Measurements from ENCODE around the gene ELOVL5.

Gene ELOVL5

DNA sequence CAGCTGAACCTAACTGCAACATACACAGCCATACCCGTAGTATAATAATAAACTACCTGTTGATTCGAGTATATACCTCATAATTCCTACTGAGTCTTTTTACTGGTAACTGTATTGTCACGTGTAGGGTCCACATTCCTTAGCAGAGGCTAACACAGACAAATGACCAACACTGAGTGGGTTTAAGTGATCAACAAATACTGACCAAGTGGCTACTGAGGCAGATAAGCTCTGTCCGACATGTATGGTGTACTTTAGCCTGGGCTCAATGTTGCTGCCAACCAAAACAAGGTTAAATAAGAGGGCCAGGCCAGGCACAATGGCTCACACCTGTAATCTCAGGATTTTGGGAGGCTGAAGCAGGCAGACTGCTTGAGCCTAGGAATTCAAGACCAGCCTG lies 12.7 kb downstream of the ELOVL5 start:
- no peak for DNase-seq (ENCODE audit: low read depth)
- no peak overlapping the region for H3K4me3 ChIP-seq (ENCODE audit: low read depth, low read length)
- TF ChIP-seq POLR2A (IDR thresholded peaks at IDR 0.05; ENCODE audit: extremely low read depth, insufficient read length) (no peak), MYC (IDR thresholded peaks at IDR 0.05; ENCODE audit: low read depth, low read length) (no peak), CTCF (IDR thresholded peaks at IDR 0.05; ENCODE audit: low read depth, low read length) (no peak)
- TF ChIP-seq, protein P1, sequence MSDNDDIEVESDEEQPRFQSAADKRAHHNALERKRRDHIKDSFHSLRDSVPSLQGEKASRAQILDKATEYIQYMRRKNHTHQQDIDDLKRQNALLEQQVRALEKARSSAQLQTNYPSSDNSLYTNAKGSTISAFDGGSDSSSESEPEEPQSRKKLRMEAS (IDR thresholded peaks at IDR 0.05; ENCODE audit: low read depth, low read length) = no peak

DNA sequence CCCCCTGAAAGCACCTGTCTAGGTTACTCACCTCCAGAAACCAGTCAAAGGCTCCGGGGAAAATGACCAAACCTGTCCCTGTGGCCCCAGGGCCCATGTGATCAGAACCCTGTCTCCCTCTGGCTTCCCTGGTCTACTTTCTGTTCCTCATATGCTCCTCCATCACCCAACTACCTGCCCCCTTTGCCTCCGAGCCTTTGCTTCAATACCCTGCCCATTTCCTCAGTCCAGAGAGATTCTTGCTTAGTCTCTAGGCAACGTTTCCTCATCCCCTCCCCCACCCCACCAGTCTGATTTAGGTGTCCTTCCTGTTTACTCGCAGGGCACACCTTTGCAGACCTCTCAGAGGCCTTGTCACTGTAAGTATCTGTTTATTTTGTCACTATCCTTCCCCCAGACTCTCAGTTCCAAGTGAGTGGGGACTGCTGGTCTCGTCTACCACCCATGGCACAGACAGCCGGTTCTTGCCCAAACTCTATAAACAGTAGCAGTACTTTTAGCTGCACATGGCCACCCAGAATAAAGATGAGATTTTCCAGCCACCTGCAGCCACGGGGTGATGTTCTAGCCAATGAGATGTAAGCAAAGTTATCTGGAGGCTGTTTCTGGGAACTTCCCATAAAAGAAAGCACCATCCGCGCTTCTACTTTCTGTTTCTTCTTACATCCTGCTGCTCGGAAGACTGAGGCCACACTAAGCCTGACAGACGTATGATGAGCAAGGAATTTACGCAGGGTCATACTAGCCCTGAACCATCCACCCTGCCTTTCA lies 13.3 kb downstream of the ELOVL5 start:
- no peak for TF ChIP-seq MYC (IDR thresholded peaks at IDR 0.05; ENCODE audit: low read depth, low read length)
- TF ChIP-seq CTCF (IDR thresholded peaks at IDR 0.05; ENCODE audit: low read depth, low read length) = no peak
- no peak for TF ChIP-seq POLR2A (IDR thresholded peaks at IDR 0.05; ENCODE audit: extremely low read depth, insufficient read length)
- TF ChIP-seq, protein P1 (IDR thresholded peaks at IDR 0.05; ENCODE audit: low read depth, low read length) = no peak
- no peak overlapping the region for H3K4me3 ChIP-seq (ENCODE audit: low read depth, low read length)
- no peak for DNase-seq (ENCODE audit: low read depth)

DNA sequence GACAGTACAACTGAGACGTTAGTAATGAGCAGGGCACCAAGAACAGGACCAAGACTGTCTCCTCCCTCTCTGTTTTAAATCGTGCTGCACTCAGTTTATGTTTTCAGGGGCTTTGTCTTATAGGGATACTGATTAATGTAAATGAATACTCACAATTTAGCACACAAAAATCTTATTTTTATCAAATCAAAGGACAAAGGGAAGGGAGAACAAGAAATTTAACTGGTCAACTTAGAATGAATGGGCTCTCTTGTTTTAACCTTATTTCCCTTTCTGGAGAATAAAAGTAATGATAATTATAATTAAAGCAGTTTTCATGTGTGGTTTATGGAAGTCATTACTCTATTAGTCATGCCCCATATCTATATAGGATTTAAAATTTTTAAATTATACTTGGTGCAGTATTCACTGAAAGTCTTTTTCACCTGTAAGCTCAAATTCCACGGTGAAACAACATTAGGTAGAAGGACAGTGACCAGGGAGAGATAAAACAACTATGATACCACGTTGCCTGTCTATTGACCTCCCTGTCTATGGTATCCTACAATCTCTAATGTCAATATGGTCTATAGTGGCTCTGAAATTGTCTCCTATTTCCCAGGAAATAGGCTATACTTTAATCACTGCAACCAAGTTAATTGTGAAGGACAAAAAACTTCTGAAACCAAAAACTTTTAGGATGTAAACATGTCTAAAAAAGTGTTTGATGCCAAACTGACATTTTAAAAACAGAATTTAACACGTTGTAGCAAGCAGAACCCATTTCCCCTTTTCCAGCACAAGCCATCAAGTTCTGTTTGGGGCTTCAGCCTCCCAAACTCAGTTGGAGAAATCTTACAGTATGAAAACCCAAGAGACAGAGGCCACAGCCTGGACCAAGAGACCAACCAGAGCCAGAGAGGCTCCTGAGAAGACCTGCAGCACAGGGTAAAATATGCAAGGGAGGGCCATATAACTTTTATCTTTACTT lies 15.0 kb downstream of the ELOVL5 start:
- TF ChIP-seq, protein P1 (IDR thresholded peaks at IDR 0.05; ENCODE audit: low read depth, low read length) = no peak
- TF ChIP-seq POLR2A (IDR thresholded peaks at IDR 0.05; ENCODE audit: extremely low read depth, insufficient read length) = no peak
- TF ChIP-seq CTCF (IDR thresholded peaks at IDR 0.05; ENCODE audit: low read depth, low read length) = no peak
- TF ChIP-seq MYC (IDR thresholded peaks at IDR 0.05; ENCODE audit: low read depth, low read length) = no peak
- DNase-seq (ENCODE audit: low read depth) = no peak
- H3K4me3 ChIP-seq (ENCODE audit: low read depth, low read length) = no peak overlapping the region

GRCh38 chr6:53331678-53332077 lies 17.1 kb downstream of the ELOVL5 start:
- no peak overlapping the region for H3K4me3 ChIP-seq (ENCODE audit: low read depth, low read length)
- TF ChIP-seq MYC (IDR thresholded peaks at IDR 0.05; ENCODE audit: low read depth, low read length) (no peak), POLR2A (IDR thresholded peaks at IDR 0.05; ENCODE audit: extremely low read depth, insufficient read length) (no peak), CTCF (IDR thresholded peaks at IDR 0.05; ENCODE audit: low read depth, low read length) (no peak)
- TF ChIP-seq, protein P1 (IDR thresholded peaks at IDR 0.05; ENCODE audit: low read depth, low read length) = no peak
- no peak for DNase-seq (ENCODE audit: low read depth)

- no peak overlapping the region for H3K4me3 ChIP-seq (ENCODE audit: low read depth, low read length)
- no peak for TF ChIP-seq MYC (IDR thresholded peaks at IDR 0.05; ENCODE audit: low read depth, low read length)
- no peak for TF ChIP-seq CTCF (IDR thresholded peaks at IDR 0.05; ENCODE audit: low read depth, low read length)
- TF ChIP-seq POLR2A (IDR thresholded peaks at IDR 0.05; ENCODE audit: extremely low read depth, insufficient read length) = no peak
- TF ChIP-seq, protein P1 (IDR thresholded peaks at IDR 0.05; ENCODE audit: low read depth, low read length) = no peak
- DNase-seq (ENCODE audit: low read depth) = no peak
These were observed 18.6 kb downstream of the ELOVL5 start for GRCh38 chr6:53330137-53330536.

All from NB4 (cell line).